GM12878 (cell line): ENCODE measurements around the gene SNAI3. TPM values are rescaled to one million over a fixed set of nuclear protein-coding genes. Genes with fewer than 3 reads are reported as not detected.

Experiments used
- ATAC-seq: fragments of 200-7000 bp; cut with Tn5 transposase; 3 replicates; pipeline ENCODE4 v1.9.1; 2020; ENCODE audit warnings: mild to moderate bottlenecking, moderate library complexity
- BruUV-seq: library from RNA; stranded (reverse); fragments of 400-500 nt; replicated peaks from 2 replicates; lab custom pipeline; 2021; lab: Mats Ljungman, UMichigan
- CTCF ChIA-PET: fragments of 300-600 bp; sonication (Branson Sonifier 250); formaldehyde crosslinking; extraction: SDS; loops from one replicate; lab custom pipeline; 2021; ENCODE audit warnings: inconsistent platforms; lab: Yijun Ruan, JAX
- POLR2A ChIA-PET: fragments of 350-600 bp; formaldehyde crosslinking; extraction: SDS; loops from one replicate; lab custom pipeline; 2021; ENCODE audit warnings: inconsistent platforms; lab: Charles Lee
- RAD21 ChIA-PET: fragments of 300-600 bp; sonication (Branson Sonifier 250); formaldehyde crosslinking; loops from one replicate; lab custom pipeline; 2023; ENCODE audit warnings: antibody characterized with exemption; ENCODE audit not compliant: unreplicated experiment; lab: Charles Lee
- SMC1A ChIA-PET: fragments of 300-600 bp; sonication (Branson Sonifier 250); formaldehyde crosslinking; loops from one replicate; lab custom pipeline; 2023; ENCODE audit not compliant: unreplicated experiment, uncharacterized antibody; lab: Charles Lee
- DNase-seq: peaks from one replicate; pipeline ENCODE4 v3.0.0-alpha.2; 2011; ENCODE audit warnings: low read depth, low spot score
- FAIRE-seq: peaks from 3 replicates; lab custom pipeline; 2011; peaks lifted over from hg19 to GRCh38; lab: Jason Lieb, UNC
- H2AFZ ChIP-seq: 2 replicates; pipeline ENCODE4 v1.6.0; 2011; ENCODE audit warnings: low read depth, low read length, control low read depth; ENCODE audit not compliant: control insufficient read depth
- H3K27ac ChIP-seq: 2 replicates; pipeline ENCODE4 v1.5.1; 2011; ENCODE audit warnings: control low read depth; ENCODE audit not compliant: control insufficient read depth, insufficient read depth
- H3K27me3 ChIP-seq, 2 experiments: replicated peaks in 1 of 2; 2 replicates each; pipeline versions ENCODE4 v1.6.0 to v1.6.1; 2011; ENCODE audit warnings: low read length in 1 of 2; ENCODE audit not compliant: control insufficient read depth in 2 of 2, insufficient read depth in 2 of 2
- H3K36me3 ChIP-seq, 2 experiments: 2 replicates each; pipeline ENCODE4 v1.5.1; 2011; ENCODE audit warnings: low read length in 1 of 2; ENCODE audit not compliant: control insufficient read depth in 2 of 2, insufficient read depth in 2 of 2
- H3K4me1 ChIP-seq: 2 replicates; pipeline ENCODE4 v1.6.1; 2011; ENCODE audit warnings: mild to moderate bottlenecking, low read length, moderate library complexity, mixed read lengths; ENCODE audit not compliant: control insufficient read depth, insufficient read depth
- H3K4me2 ChIP-seq: 2 replicates; pipeline ENCODE4 v1.6.0; 2011; ENCODE audit warnings: control low read depth; ENCODE audit not compliant: control insufficient read depth, insufficient read depth
- H3K4me3 ChIP-seq: fragments of 200-600 bp; sonication (generic); 2 replicates; pipeline ENCODE4 v1.5.1; 2016
- H3K79me2 ChIP-seq: 2 replicates; pipeline ENCODE4 v1.6.0; 2011; ENCODE audit warnings: low read length; ENCODE audit not compliant: control insufficient read depth, insufficient read depth
- H3K9ac ChIP-seq: 2 replicates; pipeline ENCODE4 v1.8.0; 2011; ENCODE audit warnings: low read length, control low read depth, mixed read lengths; ENCODE audit not compliant: control insufficient read depth, insufficient read depth
- H3K9me3 ChIP-seq: replicated peaks from 3 replicates; pipeline ENCODE4 v1.5.1; 2011; ENCODE audit warnings: mild to moderate bottlenecking, low read length; ENCODE audit not compliant: control insufficient read depth, insufficient read depth
- H4K20me1 ChIP-seq: 2 replicates; pipeline ENCODE4 v1.6.0; 2011; ENCODE audit not compliant: control insufficient read depth, insufficient read depth
- ASH2L ChIP-seq: fragments of 300-600, 200-600 bp; sonication (generic); IDR thresholded peaks from 2 replicates; pipeline ENCODE4 v1.6.1; 2017; ENCODE audit warnings: low read depth, mild to moderate bottlenecking, borderline replicate concordance
- BCL11A ChIP-seq: IDR thresholded peaks from 2 replicates; pipeline ENCODE4 v1.6.1; 2011; ENCODE audit warnings: low read depth, low read length
- BHLHE40 ChIP-seq, 2 experiments: fragments of 450-650 bp in 1 of 2; IDR thresholded peaks; 2 replicates each; pipeline ENCODE4 v1.6.1; 2011 to 2017; ENCODE audit warnings: low read depth in 2 of 2, borderline replicate concordance in 1 of 2, improper control_type of control experiment in 1 of 2, low read length in 1 of 2, mild to moderate bottlenecking in 1 of 2
- BRCA1 ChIP-seq: IDR thresholded peaks from 2 replicates; pipeline ENCODE4 v1.6.1; 2011; ENCODE audit warnings: low read depth, low read length, improper control_type of control experiment
- FOXK2 ChIP-seq: fragments of 450-650 bp; IDR thresholded peaks from 2 replicates; pipeline ENCODE4 v1.6.1; 2017; ENCODE audit warnings: mild to moderate bottlenecking, moderate library complexity
- GATAD2B ChIP-seq: fragments of 450-650 bp; conservative IDR thresholded peaks from 2 replicates; pipeline ENCODE4 v1.6.1; 2017; ENCODE audit warnings: low read depth, mild to moderate bottlenecking, moderate library complexity
- IKZF2 ChIP-seq, 2 experiments: fragments of 450-650 bp; IDR thresholded peaks; 2 replicates each; pipeline ENCODE4 v1.6.1; 2017; ENCODE audit warnings: mild to moderate bottlenecking in 2 of 2, moderate library complexity in 2 of 2
- JUND ChIP-seq: IDR thresholded peaks from 2 replicates; pipeline ENCODE4 v1.6.1; 2012; ENCODE audit warnings: low read depth, mild to moderate bottlenecking, low read length, improper control_type of control experiment, moderate library complexity
- KAT2A ChIP-seq: conservative IDR thresholded peaks from 2 replicates; pipeline ENCODE4 v1.6.1; 2011; ENCODE audit warnings: low read depth, low read length; ENCODE audit not compliant: control insufficient read depth
- KLF5 ChIP-seq: fragments of 450-650 bp; IDR thresholded peaks from 2 replicates; pipeline ENCODE4 v1.6.1; 2014; ENCODE audit warnings: mild to moderate bottlenecking; ENCODE audit not compliant: partially characterized antibody
- POLR2A ChIP-seq: IDR thresholded peaks from 2 replicates; pipeline ENCODE4 v1.6.1; 2011; ENCODE audit warnings: low read depth, mild to moderate bottlenecking, low read length
- RAD51 ChIP-seq: fragments of 450-650 bp; IDR thresholded peaks from 2 replicates; pipeline ENCODE4 v1.6.1; 2016; ENCODE audit warnings: moderate library complexity, mild to moderate bottlenecking, inconsistent platforms
- SKIL ChIP-seq: fragments of 450-650 bp; IDR thresholded peaks from 2 replicates; pipeline ENCODE4 v1.6.1; 2017; ENCODE audit warnings: mild to moderate bottlenecking, low read depth, inconsistent platforms; ENCODE audit not compliant: poor library complexity, severe bottlenecking
- STAT3 ChIP-seq: IDR thresholded peaks from 2 replicates; pipeline ENCODE4 v1.6.1; 2011; ENCODE audit warnings: low read depth, low read length, improper control_type of control experiment
- ZNF217 ChIP-seq: fragments of 450-650 bp; IDR thresholded peaks from 2 replicates; pipeline ENCODE4 v1.6.1; 2017; ENCODE audit warnings: antibody characterized with exemption, mild to moderate bottlenecking
- ZNF24 ChIP-seq: fragments of 450-650 bp; IDR thresholded peaks from 2 replicates; pipeline ENCODE4 v1.6.1; 2017; ENCODE audit warnings: antibody characterized with exemption, mild to moderate bottlenecking
- WGBS: methylation state at CpG from one replicate; pipeline ENCODE4 v1.1.6; 2016; ENCODE audit warnings: low lambda C conversion rate; ENCODE audit not compliant: insufficient replicate concordance, insufficient coverage; ENCODE audit errors: missing lambda C conversion rate; 5-methylcytosine and 5-hydroxymethylcytosine counted together
- in situ Hi-C: fragments of 300-500 bp; cut with MboI; formaldehyde crosslinking; loops from 9 replicates; pipeline ENCODE4 v1.14.3; 2018; ENCODE audit warnings: mixed read lengths
- intact Hi-C: fragments of 100-400 bp; cut with micrococcal nuclease; formaldehyde crosslinking; loops from one replicate; pipeline ENCODE4 v1.14.2; 2022; ENCODE audit not compliant: unreplicated experiment
- polyA plus RNA-seq, 11 experiments: library from polyadenylated mRNA; depleted of rRNA in 4 of 11; unstranded in 6 of 11; stranded (reverse) in 5 of 11; fragments of >200 nt; fragmentation: Nextera tagmentation in 4 of 11; fragmentation: Illumina TruSeq in 1 of 11; extraction: Ambion mirVana in 4 of 11; extraction: Trizol in 1 of 11; gene quantifications; 1 replicate in 1 of 11; 2 replicates in 10 of 11; pipeline versions ENCODE4 v1.2.1 to v1.2.3, GENCODE V29; 2011 to 2016; ENCODE audit warnings: inconsistent platforms in 2 of 11, missing spikeins in 2 of 11, low read depth in 1 of 11
- total RNA-seq, 4 experiments: library from RNA; depleted of rRNA in 3 of 4; stranded (reverse); fragments of >200 nt in 3 of 4; fragmentation: Illumina TruSeq in 1 of 4; extraction: Trizol in 1 of 4; gene quantifications; 2 replicates each; pipeline versions ENCODE4 v1.2.1 to v1.2.3, GENCODE V29; 2013 to 2021

Gene SNAI3
- total and polyA plus RNA-seq, 10 of the 15 experiments (the other 5 are each of a cell fraction or from before 2014, with no cell fraction given), result 0.21 to 7.4 (median 3.0) TPM

GRCh38 chr16:88656291-88656980 is 29.9 kb downstream of the SNAI3 start:
- FAIRE-seq, result no peak
- RAD21 ChIA-PET, result no interaction called here

More at GRCh38 chr16:88656291-88656980, 29.9 kb downstream of the SNAI3 start:
- intact Hi-C loops (no loop called here), in situ Hi-C loops (no loop called here)
- DNase-seq, result no peak
- ATAC-seq, result no peak
- ChIA-PET POLR2A (no interaction called here), CTCF (no interaction called here), SMC1A (no interaction called here)
- Histone ChIP-seq H3K36me3 (peaks cover 6 to 19% of the 10 kb centered on the region in 2 experiments), H3K9me3 (no peaks in the 10 kb centered on the region), H4K20me1 (no peaks in the 10 kb centered on the region), H3K27me3 (no peaks in the 10 kb centered on the region), H3K4me3 (no peak overlapping the region), H3K9ac (no peak overlapping the region), H3K79me2 (peaks cover 26% of the 10 kb centered on the region), H3K4me2 (no peak overlapping the region), H2AFZ (no peak overlapping the region), H3K4me1 (peaks cover 16% of the 10 kb centered on the region), H3K27ac (no peak overlapping the region)
- TF ChIP-seq FOXK2 (no peak), RAD51 (no peak), GATAD2B (no peak), ZNF217 (no peak), IKZF2 (IDR thresholded peaks at IDR 0.05) (no peak), ASH2L (no peak), SKIL (no peak), STAT3 (no peak), BCL11A (no peak), KLF5 (no peak), BHLHE40 (IDR thresholded peaks at IDR 0.05; ENCODE audit: borderline replicate concordance in 1 of 2, low read depth in 2 of 2, low read length in 1 of 2) (no peak), ZNF24 (no peak), KAT2A (no peak), JUND (no peak), POLR2A (no peak), BRCA1 (no peak)
- WGBS, result 79% methylated on average over 25 of the region's 25 CpGs
- BruUV-seq, result no TSS peak
